Activated T-cell treated with anti-CD3 and anti-CD28 coated beads, Interleukin-2, amount 50 U/mL, for 1 hour (primary cell): ENCODE results near the gene PTGIS.
"Not testable (repeated sequence)": the region's sequence is repeated elsewhere in the genome, so short reads cannot be mapped to it uniquely, and the experiment has no call there.

ENCODE experiments used
- DNase-seq: peaks from one replicate; pipeline ENCODE4 v3.0.0-alpha.2; 2020

Gene PTGIS

DNA sequence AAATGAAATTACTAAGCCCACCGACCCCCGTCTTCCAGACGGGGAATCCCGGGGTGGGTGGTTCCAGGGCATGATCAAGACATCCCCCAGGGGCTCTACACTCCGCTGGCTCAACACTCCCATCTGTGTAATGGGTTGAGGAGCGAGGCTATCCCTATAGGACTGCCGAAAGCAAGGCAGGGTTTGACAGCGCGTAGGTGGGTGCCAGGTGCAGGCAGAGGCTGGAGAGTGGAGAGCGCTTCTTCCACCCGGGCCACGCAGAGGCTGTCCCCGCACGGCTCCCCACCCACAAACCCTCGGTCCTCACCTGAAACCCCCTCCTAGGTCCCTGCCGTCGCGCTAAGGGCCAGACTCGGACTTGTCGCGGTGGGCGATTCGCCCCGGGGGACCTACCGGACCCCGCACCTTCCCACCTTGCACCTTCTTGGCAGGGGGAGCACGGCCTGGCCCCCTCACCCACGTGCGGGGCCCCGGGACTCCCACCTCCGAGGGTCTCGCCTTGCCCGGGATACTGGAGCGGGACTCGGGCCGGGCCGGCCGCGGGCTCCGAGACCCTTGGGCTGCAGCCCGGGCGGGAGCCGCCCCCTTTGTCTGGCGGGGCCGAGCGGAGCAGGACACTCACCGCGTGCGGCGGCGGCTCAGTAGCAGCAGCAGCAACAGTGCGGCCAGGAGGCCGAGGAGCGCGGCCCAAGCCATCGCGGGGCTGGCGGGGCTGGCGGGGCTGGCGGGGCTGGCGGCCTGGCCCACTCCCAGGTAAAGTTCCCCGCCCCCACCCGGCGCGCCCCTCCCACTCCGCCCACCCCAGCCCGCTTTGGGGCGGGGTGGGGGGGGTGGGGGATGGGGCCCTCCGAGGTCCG is at the start of gene PTGIS:
PTGIS (minus strand) TSS at position 717 of the 857 bp plus-strand sequence; CDS start at position 696, 21 bp downstream.
- no peak for DNase-seq

GRCh38 chr20:49617394-49617793 is 49.5 kb upstream of the PTGIS start:
- not testable (repeated sequence) for DNase-seq

- no peak for DNase-seq
Measured at GRCh38 chr20:49616154-49617007, 48.4 kb upstream of the PTGIS start.

DNA sequence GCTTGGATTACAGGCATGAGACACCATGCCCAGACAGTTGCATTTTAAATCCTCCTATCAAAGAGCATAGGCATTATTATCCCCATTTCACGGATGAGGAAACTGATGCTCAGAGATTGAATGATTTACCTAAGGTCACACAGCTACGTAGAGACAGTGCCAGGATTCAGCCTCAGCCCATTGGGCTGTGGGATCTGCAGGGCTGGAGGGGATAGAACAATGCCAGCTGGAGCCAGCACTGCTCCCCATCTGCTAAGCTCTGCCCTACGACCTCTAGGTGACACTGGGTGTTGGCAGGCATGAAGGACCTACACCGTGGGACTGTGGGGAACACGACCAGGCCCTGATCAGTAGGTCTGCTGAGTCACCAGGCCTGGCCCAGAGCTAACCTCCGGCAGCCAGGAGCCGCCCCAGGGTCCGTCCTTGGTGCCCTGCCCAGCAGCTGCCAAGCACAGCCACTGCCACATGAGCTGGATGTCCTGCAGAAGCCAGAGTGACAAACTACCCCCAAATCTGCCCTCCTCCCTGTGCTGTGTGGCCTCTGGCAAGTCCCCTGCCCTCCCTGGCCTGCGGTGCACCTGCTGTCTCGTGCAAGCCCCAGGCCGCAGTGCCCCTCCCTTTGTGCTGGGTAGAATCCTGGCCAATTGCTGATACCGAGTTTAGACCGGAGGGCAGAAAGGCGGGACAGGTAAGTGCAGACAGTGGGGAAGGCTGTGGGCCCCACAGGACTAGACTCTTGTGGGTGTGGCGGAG is 47.6 kb upstream of the PTGIS start:
- no peak for DNase-seq

- not testable (repeated sequence) for DNase-seq
Measured at GRCh38 chr20:49615051-49615400, 47.1 kb upstream of the PTGIS start.

DNA sequence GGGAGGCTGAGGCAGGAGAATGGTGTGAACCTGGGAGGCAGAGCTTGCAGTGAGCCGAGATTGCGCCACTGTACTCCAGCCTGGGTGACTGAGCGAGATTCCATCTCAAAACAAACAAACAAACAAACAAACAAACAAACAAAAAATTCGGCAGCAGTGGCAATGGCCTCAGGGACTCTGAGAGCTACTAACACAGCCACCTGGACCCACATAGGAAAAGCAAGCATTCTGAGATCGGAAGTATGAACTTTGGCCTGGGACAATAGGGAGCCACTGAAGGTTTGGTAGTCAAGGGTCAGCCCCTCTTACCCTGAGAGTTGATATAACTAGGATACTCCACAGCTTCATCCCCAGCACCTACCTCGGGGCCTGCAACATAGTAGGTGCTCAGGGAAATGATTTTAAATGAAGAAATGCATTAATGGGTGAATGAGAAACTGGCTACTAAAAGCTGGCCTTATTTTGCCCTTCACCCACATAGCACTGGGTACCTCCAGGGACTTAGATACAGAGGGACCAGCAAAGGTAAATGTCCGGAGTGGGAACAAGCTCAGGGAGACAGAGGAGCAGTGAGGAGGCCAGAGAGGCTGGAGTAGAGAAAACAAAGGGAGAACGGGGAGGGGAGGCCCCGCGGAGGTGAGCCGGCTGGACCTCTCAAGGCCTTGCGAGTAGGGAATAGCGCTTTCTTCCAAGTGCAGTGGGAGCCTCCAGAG is 46.6 kb upstream of the PTGIS start:
- DNase-seq: no peak

DNA sequence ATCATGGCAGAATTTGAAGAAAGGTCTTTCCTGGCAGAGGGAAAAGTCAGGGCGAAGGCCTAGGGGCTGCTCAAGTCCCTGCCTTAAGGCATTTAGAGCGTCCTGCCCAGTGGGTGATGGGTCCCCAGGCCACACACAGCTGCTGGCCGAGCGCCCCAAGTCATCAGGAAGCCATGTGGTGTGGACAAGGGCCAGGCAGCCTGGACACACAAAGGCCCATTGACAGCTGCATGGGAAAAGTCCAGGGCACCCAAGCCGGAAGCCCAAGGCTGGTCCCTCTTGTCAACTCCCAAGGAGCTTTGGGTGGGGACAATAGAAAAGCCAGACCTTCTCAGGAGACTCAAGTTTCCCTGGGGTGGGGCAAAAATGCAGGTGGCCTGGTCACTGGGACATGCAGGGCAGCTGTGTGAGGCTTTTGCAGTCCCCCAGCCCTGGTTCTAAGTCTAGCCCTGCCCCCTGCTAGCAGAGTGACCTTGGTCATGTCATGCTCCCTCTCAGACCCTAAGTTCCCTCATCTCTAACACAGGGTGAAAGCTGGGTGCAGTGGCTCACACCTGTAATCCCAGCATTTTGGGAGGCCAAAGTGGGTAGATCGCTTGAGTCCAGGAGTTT is 44.3 kb upstream of the PTGIS start:
- DNase-seq: no peak

GRCh38 chr20:49611539-49612126 is 43.7 kb upstream of the PTGIS start:
- not testable (repeated sequence) for DNase-seq

DNA sequence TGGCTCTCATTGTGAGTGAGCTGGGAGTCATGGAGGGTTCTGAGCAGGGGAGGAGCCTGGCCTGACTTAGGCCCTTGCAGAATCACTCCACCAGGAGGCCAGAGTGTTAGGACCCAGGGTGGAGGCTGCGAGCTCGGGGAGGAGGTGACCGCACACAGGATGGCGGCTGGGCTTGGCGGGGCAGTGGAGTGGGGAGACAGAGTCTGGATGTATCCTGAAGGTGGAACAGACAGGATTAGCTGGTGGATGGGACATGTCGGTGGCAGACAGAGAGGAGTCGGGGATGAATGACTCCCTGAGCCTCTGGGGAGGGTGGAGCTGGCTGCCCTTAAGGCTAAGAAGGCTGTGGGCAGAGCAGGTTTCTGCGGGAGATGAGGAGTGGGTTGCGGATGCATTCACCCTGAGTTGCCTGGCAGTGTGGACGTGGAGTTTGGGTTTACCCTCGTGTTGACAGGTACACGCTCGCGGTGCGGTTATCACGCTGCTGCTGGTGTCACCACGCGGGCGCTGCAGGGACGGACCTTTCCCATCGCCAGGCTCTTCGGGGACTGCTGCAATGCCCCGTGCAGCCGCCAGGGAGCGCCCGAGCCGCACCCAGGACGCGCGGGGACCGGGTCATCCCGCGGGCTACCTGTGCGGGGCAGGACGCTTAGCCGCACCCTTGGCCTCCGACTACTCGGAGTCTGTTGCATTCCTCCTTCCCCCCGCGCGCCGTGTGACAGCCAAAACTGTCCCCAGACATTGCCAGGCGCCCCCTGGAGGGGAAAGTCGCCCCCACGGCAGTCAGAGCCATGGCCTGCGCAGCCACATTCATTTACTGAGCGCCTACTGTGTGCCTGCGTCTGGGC is 43.0 kb upstream of the PTGIS start:
- peak; percentile 80 for DNase-seq

DNA sequence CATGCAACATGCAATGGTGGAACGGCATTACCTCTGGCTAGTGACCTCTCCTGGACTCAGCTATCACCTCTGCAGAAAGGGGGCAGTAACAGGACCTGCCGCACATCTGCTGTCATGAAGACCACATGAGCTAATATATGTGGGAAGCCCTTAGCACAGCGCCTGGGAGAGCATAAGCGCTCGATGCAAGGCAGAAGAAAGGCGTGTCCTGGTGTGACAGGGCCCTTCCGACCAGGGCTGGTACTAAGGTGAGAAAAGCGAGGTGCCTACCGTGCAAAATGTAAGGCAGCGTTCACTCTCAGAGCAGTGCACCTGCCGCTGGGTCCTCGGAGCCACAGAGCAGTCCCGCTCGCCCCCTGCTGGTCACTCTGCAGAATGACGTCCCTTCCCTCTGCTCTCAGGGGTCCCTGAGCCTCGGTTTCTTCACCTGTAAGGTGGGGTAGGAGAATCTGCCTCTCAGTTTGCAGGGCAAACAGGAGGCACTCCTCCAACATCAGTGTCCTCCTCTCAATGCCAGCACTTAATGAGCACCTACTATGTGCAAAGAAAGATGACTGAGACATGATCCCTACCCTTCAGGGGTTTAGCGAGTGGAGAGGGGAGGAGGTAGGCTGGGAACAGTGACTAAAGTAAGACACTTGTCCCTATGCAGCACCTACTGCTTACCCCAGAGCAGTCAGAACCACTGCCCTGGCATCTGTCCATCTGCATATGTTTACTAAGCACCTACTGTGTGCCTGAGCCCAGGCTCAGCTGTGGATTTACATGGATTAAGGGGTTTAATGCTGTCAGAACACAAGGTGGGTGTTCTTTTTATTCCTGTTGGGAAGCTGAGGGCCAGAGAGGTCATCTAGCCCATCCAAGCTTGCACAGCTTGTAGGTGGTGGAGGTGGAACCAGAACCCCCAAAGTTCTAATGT is 41.1 kb upstream of the PTGIS start:
- DNase-seq: peak; percentile 73

DNA sequence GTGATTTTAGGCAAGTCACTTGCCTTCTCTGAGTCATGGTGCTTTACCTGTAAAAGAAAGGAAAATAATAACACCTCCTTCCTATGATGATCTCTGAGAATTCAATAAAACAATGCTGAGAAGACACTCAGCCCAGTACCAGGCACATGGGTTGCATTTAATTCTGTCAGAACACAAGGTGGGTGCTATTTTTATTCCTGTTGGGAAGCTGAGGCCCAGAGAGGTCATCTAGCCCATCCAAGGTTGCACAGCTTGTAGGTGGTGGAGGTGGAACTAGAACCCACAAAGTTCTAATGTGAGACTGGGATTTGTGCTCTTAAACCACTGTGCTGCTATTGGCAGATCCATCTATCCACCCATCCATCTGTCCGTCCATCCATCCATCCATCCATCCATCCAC is 39.6 kb upstream of the PTGIS start:
- no peak for DNase-seq

GRCh38 chr20:49603209-49603627 is 35.3 kb upstream of the PTGIS start:
- no peak for DNase-seq

- no peak for DNase-seq
Measured at GRCh38 chr20:49602345-49603208, 34.6 kb upstream of the PTGIS start.

DNA sequence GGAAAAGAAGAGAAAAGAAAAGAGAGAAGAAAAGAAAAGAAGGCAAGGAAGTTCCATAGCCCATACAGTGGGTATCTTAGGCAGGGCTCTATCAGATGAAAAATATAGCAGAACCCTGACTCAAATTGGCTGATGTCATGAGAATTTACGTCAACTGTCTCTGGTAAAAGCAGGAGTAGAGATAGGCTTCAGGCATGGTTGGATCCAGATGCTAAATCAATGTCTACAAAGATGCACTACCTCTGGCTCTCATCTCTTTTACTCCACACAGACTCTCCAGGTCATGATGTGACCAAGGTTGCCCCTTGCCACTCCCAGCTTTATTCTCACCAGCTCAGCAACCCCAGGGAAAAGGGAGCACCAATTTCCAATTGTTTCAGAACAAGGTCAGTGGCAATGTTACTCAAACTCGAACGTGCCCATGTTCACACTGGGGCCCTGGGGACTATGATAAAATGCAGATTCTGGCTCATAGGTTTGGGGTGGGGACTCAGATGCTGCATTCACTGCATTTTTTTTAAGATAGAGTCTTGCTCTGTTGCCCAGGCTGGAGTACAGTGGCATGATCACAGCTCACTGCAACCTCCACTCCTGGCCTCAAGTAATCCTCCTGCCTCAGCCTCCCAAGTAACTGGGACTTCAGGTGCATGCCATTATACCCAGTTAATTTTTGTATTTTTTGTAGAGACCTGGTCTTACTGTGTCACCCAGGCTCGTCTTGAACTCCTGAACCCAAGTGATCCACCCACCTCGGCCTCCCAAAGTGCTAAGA is 33.4 kb upstream of the PTGIS start:
- DNase-seq: no peak

DNA sequence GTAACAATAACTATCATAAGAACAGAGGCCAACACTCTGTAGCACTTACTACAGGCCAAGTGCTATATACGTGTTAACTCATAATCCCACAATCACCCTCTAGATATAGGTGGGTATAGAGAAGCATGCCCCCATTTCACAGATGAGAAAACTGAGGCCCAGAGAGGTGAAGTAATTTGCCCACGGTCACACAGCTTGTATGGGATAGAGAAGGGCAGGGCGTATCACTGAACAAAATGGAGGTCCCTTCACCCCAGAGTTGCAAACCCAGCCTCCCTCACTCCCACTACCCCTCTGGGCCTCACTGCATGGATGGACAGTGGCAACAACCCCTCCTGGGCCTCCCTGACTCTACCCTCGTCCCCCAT is 31.8 kb upstream of the PTGIS start:
- no peak for DNase-seq

GRCh38 chr20:49597825-49598395 is 30.0 kb upstream of the PTGIS start:
- no peak for DNase-seq

DNA sequence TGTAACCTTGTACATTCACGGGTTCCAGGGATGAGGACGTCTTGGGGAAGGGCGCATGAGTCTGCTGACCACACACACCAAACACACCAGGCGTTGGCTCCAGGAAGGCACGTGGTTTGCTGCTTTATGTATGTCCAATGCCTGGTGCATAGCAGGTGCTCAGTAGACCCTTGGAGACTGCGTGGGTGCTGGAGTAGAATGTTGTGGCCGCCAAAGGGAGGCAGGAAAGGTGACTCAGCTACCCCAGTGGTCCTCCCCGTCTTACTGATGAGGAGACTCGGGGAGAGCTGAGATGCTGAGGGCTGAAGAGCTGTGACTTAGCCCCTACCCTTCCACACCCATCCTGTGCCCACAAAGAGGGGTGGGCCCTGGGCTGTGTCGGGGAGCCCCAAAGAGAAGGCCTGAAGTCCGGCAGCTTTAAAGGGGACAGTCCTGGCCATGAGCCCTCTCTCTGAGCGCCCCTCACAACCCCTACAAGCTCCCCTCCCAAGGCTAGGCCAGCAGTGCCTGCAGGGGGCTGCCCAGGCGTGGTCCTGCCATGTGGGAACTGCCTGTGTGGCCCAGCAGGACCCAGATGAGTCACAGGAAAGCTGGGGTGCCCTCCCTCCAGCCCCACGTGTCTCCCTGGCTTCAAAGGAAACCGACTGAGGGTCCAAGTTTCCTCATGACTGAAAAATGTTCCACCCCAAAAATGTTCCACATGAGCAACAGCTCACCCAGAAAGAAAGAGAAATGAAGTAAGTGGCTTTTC is 28.0 kb upstream of the PTGIS start:
- DNase-seq: no peak
